Limb (tissue), 2 donors: ENCODE measurements around the gene PSMA5.

ENCODE experiments used
- DNase-seq, 2 donors: peaks; one replicate each; pipeline ENCODE4 v3.0.0-alpha.2; 2016; ENCODE audit errors: extremely low spot score in 2 of 2

Gene PSMA5

DNA sequence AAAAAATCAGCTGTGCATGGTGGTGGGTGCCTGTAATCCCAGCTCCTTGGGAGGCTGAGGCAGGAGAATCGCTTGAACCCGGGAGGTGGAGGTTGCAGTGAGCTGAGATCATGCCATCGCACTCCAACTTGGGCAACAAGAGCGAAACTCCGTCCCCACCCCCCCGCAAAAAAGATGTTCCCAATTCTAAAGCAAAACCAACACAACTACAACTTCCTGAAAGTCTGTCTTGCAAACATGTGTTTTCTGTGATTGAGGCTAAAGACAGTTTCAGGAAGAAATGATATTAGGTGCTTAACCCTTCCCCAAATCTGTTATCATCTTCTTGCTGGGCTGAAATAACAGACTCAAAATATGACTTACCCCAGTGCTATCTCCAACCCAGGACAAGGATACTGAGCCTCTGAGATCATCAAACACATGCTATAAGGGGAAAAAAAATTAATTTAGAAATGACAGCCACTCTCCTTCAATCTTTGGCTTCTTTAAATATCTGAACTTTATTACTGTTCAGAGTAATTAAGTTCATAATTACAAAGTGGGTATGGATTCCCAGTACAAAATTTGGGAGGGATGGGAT lies 57.0 kb downstream of the PSMA5 start:
- no peak for DNase-seq

- no peak for DNase-seq
These were observed 57.8 kb downstream of the PSMA5 start for GRCh38 chr1:109368464-109368863.

DNA sequence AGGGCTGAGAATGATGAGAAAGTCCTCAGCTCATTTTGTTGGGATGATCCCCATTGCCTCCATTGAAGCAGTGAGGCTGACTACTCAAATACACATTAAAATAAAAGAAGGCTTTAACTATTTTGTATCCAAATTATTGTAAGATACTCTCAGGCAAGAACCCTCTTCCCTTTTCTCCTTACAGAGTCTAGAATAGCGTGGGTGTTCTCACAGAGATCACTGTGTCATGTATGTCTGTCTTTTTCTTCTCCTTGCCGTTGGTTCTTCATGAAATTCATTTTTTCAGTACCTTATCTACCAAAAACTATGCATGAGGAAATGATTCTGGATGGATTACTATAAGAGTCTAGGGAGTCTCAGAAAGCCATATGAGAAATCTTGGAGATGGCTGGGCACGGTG lies 58.6 kb downstream of the PSMA5 start:
- DNase-seq = no peak

DNA sequence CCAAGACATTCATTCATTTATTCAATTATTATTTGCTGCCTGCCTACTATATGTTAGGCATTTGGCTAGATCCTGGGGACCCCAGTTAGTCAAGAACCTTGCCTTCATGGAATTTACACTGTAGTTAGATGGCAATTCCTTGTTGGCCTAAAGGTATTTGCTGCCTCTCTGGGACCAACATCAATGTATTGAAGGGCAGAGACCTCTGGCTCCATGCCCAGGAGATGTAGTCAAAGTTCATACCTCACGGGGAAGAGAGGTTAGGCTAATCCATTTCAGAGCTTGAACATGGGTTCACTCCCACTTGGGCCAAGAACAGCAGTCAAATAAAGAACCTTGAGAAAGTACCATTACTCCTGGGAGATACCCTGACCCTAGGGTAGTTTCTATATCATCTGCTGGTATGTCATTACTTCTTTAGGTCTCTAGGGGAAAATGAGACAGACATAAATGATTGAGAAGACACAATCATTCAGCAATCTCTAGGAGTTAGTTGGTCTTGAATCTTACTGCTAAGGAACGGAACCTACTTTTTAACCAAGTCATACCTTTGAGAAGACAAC lies 60.5 kb downstream of the PSMA5 start:
- DNase-seq = no peak

- no peak for DNase-seq
These were observed 64.6 kb downstream of the PSMA5 start for GRCh38 chr1:109361649-109362048.

- DNase-seq = no peak
These were observed 65.2 kb downstream of the PSMA5 start for GRCh38 chr1:109361069-109361468.

DNA sequence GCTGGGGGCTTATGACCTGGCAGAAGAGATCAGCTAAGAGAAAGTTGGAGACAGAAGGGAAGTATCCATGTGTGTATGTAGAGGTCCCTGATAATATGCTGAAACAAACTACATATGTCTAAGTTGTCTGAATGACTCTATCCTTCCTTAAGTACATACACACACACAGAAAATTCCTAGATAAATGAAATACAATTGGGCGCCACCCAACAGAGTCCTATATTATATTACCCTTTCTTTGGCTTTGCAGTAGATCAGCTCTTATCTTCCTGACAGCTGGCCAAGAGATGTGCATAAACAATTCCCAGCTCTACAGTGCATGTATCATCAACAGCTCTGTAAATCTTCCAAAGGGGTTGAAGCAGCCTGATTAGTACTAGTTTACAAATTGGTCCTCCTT lies 68.6 kb downstream of the PSMA5 start:
- no peak for DNase-seq

GRCh38 chr1:109356915-109357314 lies 69.3 kb downstream of the PSMA5 start:
- no peak for DNase-seq

DNA sequence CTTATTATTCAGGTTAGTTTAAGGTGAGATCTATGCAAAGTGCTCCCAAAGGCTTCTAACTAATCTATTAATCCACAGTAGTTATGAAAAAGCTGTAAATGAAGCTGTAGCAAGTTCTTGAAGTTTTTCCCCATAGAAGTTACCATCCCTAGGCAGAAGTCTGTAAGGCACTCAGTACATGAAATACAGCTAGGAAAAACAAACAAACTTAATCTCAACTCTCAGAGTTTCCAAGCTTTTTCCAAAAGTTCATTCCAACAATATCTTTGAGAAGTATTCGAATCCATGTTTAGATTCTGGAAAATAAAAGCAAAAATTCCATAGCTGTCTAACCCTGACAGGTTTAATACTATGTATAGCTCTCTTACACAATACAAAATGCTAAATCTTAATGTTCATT lies 69.7 kb downstream of the PSMA5 start:
- no peak for DNase-seq

- DNase-seq = no peak
These were observed 71.3 kb downstream of the PSMA5 start for GRCh38 chr1:109354929-109355328.

- no peak for DNase-seq
These were observed 74.8 kb downstream of the PSMA5 start for GRCh38 chr1:109351457-109351856.

- DNase-seq = no peak
These were observed 75.6 kb downstream of the PSMA5 start for GRCh38 chr1:109350655-109351054.

DNA sequence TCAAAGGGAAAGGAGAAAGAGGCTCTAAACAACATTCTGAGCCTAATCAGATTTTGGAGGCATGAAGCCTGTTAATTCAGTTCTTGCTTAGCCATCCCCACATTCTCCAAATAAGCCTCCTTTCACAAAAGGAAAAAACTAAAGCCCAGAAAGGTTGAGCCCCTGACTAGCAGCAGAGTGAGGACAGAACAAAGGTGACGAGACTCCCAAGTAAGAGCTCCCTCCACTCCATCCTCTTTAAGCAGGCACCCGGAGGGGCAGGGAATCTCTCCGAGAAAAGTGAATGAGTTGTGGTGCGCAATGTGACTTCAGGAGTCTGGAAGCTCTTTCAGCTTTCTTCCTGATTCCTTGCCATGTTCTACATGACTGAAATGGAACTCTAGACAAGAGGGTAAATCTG lies 76.1 kb downstream of the PSMA5 start:
- no peak for DNase-seq
